ENCODE results near the gene KCNK10.

DNA sequence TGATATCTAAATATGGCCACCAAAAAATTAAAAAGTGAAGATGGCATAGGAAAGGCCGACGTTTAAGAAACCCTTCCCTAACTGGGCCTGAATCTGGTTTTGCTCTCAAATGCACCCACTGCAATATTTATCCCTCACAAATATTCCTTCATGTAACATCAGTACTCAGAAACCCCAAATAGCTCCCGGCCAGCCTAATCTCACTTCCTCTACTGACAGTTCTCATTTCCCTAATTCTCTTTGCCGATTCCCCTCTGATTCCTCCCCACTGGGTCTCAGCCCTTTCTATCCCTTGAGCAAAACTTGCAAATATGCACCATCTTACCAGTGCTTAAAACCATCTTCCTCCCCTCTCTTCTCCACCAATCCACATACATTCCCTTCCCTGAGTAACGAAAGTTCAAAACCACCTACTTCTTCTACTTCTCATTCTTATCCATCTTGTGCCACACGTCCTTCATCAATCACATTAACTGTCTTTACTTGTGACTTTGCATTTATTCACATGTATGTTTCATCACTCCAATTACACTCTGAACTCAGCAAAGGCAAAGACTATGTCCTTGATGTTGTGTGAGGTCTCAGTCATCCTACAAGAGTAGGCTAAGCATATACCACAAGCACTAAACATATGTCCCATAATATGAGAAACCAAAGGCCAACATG, 23.1 kb downstream of the KCNK10 start:
- TF ChIP-seq ASH2L (IDR thresholded peaks at IDR 0.05; ENCODE audit: low read length) = no peak
- no peak for TF ChIP-seq TBP (IDR thresholded peaks at IDR 0.05; ENCODE audit: low read depth, low read length)
- no peak for TF ChIP-seq CTCF (IDR thresholded peaks at IDR 0.05; ENCODE audit: control extremely low read depth in 1 of 3, insufficient read depth in 1 of 3, low read depth in 1 of 3, low read length in 3 of 3)
- TF ChIP-seq NRF1 (IDR thresholded peaks at IDR 0.05; ENCODE audit: low read depth, low read length) = no peak
- no peak for TF ChIP-seq CEBPB (IDR thresholded peaks at IDR 0.05; ENCODE audit: low read depth, low read length)

Data from H1 (cell line).